HG02571 (cell line): ENCODE measurements around the gene ZNF385D.

Experiments used
- ATAC-seq: cut with Tn5 transposase; IDR thresholded peaks from one replicate; pipeline ENCODE4 v1.9.1; 2021; ENCODE audit warnings: mild to moderate bottlenecking, moderate library complexity; ENCODE audit not compliant: unreplicated experiment

ZNF385D gene

GRCh38 chr3:21750831-21751391 is at the start of gene ZNF385D:
Gene ZNF385D (minus strand): TSS chr3:21751210. CDS start chr3:21750916, 294 bp downstream.
- no peak for ATAC-seq

- no peak for ATAC-seq
These were observed 47.5 kb upstream of the ZNF385D start for GRCh38 chr3:21798356-21799088.

- no peak for ATAC-seq
These were observed 44.9 kb upstream of the ZNF385D start for GRCh38 chr3:21795921-21796320.

- no peak for ATAC-seq
These were observed 44.3 kb upstream of the ZNF385D start for GRCh38 chr3:21795152-21795837.

GRCh38 chr3:21794291-21794690 is 43.3 kb upstream of the ZNF385D start:
- no peak for ATAC-seq

GRCh38 chr3:21792176-21792575 is 41.2 kb upstream of the ZNF385D start:
- no peak for ATAC-seq

- ATAC-seq: no peak
These were observed 40.3 kb upstream of the ZNF385D start for GRCh38 chr3:21791356-21791755.

GRCh38 chr3:21790466-21790865 is 39.5 kb upstream of the ZNF385D start:
- no peak for ATAC-seq

GRCh38 chr3:21789730-21790129 is 38.7 kb upstream of the ZNF385D start:
- no peak for ATAC-seq

GRCh38 chr3:21786438-21786797 is 35.4 kb upstream of the ZNF385D start:
- no peak for ATAC-seq

GRCh38 chr3:21785765-21786437 is 34.9 kb upstream of the ZNF385D start:
- no peak for ATAC-seq

- ATAC-seq: no peak
These were observed 32.8 kb upstream of the ZNF385D start for GRCh38 chr3:21783839-21784238.

- ATAC-seq: no peak
These were observed 30.3 kb upstream of the ZNF385D start for GRCh38 chr3:21781355-21781754.

- ATAC-seq: no peak
These were observed 28.9 kb upstream of the ZNF385D start for GRCh38 chr3:21779909-21780308.

- ATAC-seq: no peak
These were observed 27.7 kb upstream of the ZNF385D start for GRCh38 chr3:21778715-21779114.

- no peak for ATAC-seq
These were observed 26.8 kb upstream of the ZNF385D start for GRCh38 chr3:21777821-21778220.

- ATAC-seq: no peak
These were observed 15.0 kb upstream of the ZNF385D start for GRCh38 chr3:21766002-21766401.

GRCh38 chr3:21755896-21756295 is 4.9 kb upstream of the ZNF385D start:
- no peak for ATAC-seq

GRCh38 chr3:21754839-21755238 is 3.8 kb upstream of the ZNF385D start:
- ATAC-seq: no peak

- no peak for ATAC-seq
These were observed 1.8 kb upstream of the ZNF385D start for GRCh38 chr3:21752749-21753347.

- no peak for ATAC-seq
These were observed 876 bp upstream of the ZNF385D start for GRCh38 chr3:21751886-21752285.
